K562 (cell line): ENCODE data around the gene CCDC13. TPM values are rescaled to one million over a fixed set of nuclear protein-coding genes. Genes with fewer than 3 reads are reported as not detected.
A peak's percentile ranks its signal among the peaks of the same experiment; 100 is the strongest.

Experiments
- CBFB ChIP-seq: sonication (generic); formaldehyde crosslinking; IDR thresholded peaks from 2 replicates; pipeline ENCODE4 v1.4.0; 2020; ENCODE audit warnings: mild to moderate bottlenecking, missing genetic modification reagents
- DIDO1 ChIP-seq: fragments of 450-650 bp; IDR thresholded peaks from 2 replicates; pipeline ENCODE4 v1.6.1; 2016; ENCODE audit warnings: low read depth, missing biosample characterization, missing genetic modification characterization
- FOXP1 ChIP-seq: sonication (generic); formaldehyde crosslinking; IDR thresholded peaks from 2 replicates; pipeline ENCODE4 v1.8.0; 2022; ENCODE audit warnings: mild to moderate bottlenecking, missing genetic modification reagents
- HEY1 ChIP-seq: fragments of 250-450 bp; sonication (Bioruptor Pico); IDR thresholded peaks from 2 replicates; pipeline ENCODE4 v1.5.0; 2020; ENCODE audit warnings: mild to moderate bottlenecking, moderate library complexity, borderline replicate concordance
- MAFK ChIP-seq: IDR thresholded peaks from 2 replicates; pipeline ENCODE4 v1.6.1; 2011; ENCODE audit warnings: low read length, improper control_type of control experiment
- MCM7 ChIP-seq, 2 experiments: fragments of 450-650 bp; IDR thresholded peaks; 2 replicates each; pipeline ENCODE4 v1.6.1; 2016 to 2018
- NR2F6 ChIP-seq: fragments of 450-650 bp; formaldehyde crosslinking; IDR thresholded peaks from 2 replicates; pipeline ENCODE4 v1.4.0; 2020; ENCODE audit warnings: mild to moderate bottlenecking
- ZNF124 ChIP-seq: sonication (generic); formaldehyde crosslinking; IDR thresholded peaks from 2 replicates; pipeline ENCODE4 v1.8.1; 2022; ENCODE audit warnings: missing genetic modification reagents
- ZNF436 ChIP-seq: fragments of 250-450, 450-650 bp; sonication (Bioruptor Pico); formaldehyde crosslinking; IDR thresholded peaks from 2 replicates; pipeline ENCODE4 v1.7.0; 2020; ENCODE audit warnings: mild to moderate bottlenecking
- polyA plus RNA-seq, 8 experiments: library from polyadenylated mRNA; depleted of rRNA in 4 of 8; stranded (reverse) in 5 of 8; unstranded in 3 of 8; fragments of >200 nt; fragmentation: Nextera tagmentation in 2 of 8; fragmentation: Illumina TruSeq in 1 of 8; extraction: Ambion mirVana in 2 of 8; extraction: Trizol in 1 of 8; gene quantifications; 2 replicates each; pipeline versions ENCODE4 v1.2.1 to v1.2.3, GENCODE V29; 2011 to 2014; ENCODE audit warnings: inconsistent platforms in 1 of 8, missing spikeins in 1 of 8
- total RNA-seq, 7 experiments: library from RNA; depleted of rRNA in 6 of 7; stranded (reverse); fragments of >200 nt in 6 of 7; fragmentation: Illumina TruSeq in 2 of 7; extraction: Trizol in 2 of 7; gene quantifications; 2 replicates each; pipeline versions ENCODE4 v1.2.1 to v1.2.3, GENCODE V29; 2011 to 2021; ENCODE audit warnings: low replicate concordance in 1 of 7
- TF ChIP-seq, protein P1 (sequence below): sonication (generic); formaldehyde crosslinking; IDR thresholded peaks from 2 replicates; pipeline ENCODE4 v1.8.0; 2023; ENCODE audit warnings: mild to moderate bottlenecking, missing genetic modification reagents
- TF ChIP-seq, protein P2 (sequence below): sonication (generic); formaldehyde crosslinking; IDR thresholded peaks from 2 replicates; pipeline ENCODE4 v1.8.0; 2022; ENCODE audit warnings: mild to moderate bottlenecking, missing genetic modification reagents
- TF ChIP-seq, protein P3 (sequence below), 2 experiments: fragments of 450-650 bp; formaldehyde crosslinking in 1 of 2; IDR thresholded peaks; 2 replicates each; pipeline versions ENCODE4 v1.4.0 to v1.6.1; 2014 to 2020; ENCODE audit warnings: mild to moderate bottlenecking in 2 of 2, borderline replicate concordance in 1 of 2, low read depth in 1 of 2

Gene CCDC13
- total and polyA plus RNA-seq, 9 of the 15 experiments (the other 6 are each of a cell fraction or from before 2014, with no cell fraction given): 0.20 to 0.70 (median 0.48) TPM; not detected in 2

DNA sequence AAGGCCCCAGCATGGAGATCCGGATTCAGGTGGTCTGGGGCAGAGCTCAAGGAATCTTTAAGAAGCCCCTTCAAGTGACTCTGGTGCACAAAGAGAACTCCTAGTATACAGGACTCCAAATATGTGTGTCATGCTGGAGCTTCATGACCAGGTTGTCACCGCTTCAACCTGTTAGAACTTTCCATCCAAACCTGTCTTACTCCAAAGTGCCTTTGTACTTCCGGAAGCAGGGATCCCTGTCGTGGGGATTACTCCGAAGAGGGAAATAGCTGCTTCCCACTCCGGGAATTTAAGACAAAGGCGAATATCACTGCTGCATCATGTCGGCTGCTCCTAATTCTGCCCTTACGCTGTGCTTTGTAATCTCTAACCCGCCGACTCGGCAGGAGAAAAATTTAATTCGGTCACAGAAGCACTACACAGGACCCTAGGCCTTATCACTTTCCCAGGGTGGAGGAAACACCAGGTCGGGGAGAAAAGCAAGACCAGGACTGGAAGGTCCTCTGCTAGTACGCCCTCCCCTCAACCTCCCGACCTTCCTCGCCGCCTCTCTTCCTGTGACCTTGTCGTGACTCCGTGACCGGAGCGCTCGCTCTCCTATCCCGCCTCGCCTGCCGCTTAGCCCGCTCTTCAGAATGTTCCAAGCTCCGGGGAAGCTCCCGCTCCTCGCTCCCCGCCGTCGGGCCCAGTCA, 30.5 kb upstream of the CCDC13 start (continued):
- TF ChIP-seq HEY1 (CRISPR knock-in tag) (no peak), CBFB (no peak), MAFK (no peak), DIDO1 (tag) (no peak), MCM7 (IDR thresholded peaks at IDR 0.05) (no peak), ZNF436 (CRISPR knock-in tag) (0 out of 2 replicates have a peak, but pooled peaks have one; percentile 24), NR2F6 (CRISPR knock-in tag) (peak; percentile 75; the same call in 1 of the 2 replicates), ZNF124 (CRISPR knock-in tag) (no peak), FOXP1 (CRISPR knock-in tag) (0 out of 2 replicates have a peak, but pooled peaks have one; percentile 20)
- TF ChIP-seq, protein P1, sequence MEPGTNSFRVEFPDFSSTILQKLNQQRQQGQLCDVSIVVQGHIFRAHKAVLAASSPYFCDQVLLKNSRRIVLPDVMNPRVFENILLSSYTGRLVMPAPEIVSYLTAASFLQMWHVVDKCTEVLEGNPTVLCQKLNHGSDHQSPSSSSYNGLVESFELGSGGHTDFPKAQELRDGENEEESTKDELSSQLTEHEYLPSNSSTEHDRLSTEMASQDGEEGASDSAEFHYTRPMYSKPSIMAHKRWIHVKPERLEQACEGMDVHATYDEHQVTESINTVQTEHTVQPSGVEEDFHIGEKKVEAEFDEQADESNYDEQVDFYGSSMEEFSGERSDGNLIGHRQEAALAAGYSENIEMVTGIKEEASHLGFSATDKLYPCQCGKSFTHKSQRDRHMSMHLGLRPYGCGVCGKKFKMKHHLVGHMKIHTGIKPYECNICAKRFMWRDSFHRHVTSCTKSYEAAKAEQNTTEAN: 0 out of 2 replicates have a peak, but pooled peaks have one; percentile 60
- TF ChIP-seq, protein P2, sequence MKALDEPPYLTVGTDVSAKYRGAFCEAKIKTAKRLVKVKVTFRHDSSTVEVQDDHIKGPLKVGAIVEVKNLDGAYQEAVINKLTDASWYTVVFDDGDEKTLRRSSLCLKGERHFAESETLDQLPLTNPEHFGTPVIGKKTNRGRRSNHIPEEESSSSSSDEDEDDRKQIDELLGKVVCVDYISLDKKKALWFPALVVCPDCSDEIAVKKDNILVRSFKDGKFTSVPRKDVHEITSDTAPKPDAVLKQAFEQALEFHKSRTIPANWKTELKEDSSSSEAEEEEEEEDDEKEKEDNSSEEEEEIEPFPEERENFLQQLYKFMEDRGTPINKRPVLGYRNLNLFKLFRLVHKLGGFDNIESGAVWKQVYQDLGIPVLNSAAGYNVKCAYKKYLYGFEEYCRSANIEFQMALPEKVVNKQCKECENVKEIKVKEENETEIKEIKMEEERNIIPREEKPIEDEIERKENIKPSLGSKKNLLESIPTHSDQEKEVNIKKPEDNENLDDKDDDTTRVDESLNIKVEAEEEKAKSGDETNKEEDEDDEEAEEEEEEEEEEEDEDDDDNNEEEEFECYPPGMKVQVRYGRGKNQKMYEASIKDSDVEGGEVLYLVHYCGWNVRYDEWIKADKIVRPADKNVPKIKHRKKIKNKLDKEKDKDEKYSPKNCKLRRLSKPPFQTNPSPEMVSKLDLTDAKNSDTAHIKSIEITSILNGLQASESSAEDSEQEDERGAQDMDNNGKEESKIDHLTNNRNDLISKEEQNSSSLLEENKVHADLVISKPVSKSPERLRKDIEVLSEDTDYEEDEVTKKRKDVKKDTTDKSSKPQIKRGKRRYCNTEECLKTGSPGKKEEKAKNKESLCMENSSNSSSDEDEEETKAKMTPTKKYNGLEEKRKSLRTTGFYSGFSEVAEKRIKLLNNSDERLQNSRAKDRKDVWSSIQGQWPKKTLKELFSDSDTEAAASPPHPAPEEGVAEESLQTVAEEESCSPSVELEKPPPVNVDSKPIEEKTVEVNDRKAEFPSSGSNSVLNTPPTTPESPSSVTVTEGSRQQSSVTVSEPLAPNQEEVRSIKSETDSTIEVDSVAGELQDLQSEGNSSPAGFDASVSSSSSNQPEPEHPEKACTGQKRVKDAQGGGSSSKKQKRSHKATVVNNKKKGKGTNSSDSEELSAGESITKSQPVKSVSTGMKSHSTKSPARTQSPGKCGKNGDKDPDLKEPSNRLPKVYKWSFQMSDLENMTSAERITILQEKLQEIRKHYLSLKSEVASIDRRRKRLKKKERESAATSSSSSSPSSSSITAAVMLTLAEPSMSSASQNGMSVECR (CRISPR knock-in tag): peak; percentile 66; the same call in 1 of the 2 replicates
- TF ChIP-seq, protein P3, sequence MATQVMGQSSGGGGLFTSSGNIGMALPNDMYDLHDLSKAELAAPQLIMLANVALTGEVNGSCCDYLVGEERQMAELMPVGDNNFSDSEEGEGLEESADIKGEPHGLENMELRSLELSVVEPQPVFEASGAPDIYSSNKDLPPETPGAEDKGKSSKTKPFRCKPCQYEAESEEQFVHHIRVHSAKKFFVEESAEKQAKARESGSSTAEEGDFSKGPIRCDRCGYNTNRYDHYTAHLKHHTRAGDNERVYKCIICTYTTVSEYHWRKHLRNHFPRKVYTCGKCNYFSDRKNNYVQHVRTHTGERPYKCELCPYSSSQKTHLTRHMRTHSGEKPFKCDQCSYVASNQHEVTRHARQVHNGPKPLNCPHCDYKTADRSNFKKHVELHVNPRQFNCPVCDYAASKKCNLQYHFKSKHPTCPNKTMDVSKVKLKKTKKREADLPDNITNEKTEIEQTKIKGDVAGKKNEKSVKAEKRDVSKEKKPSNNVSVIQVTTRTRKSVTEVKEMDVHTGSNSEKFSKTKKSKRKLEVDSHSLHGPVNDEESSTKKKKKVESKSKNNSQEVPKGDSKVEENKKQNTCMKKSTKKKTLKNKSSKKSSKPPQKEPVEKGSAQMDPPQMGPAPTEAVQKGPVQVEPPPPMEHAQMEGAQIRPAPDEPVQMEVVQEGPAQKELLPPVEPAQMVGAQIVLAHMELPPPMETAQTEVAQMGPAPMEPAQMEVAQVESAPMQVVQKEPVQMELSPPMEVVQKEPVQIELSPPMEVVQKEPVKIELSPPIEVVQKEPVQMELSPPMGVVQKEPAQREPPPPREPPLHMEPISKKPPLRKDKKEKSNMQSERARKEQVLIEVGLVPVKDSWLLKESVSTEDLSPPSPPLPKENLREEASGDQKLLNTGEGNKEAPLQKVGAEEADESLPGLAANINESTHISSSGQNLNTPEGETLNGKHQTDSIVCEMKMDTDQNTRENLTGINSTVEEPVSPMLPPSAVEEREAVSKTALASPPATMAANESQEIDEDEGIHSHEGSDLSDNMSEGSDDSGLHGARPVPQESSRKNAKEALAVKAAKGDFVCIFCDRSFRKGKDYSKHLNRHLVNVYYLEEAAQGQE (IDR thresholded peaks at IDR 0.05; ENCODE audit: borderline replicate concordance): peak; percentile 89
- TF ChIP-seq, protein P3 (CRISPR knock-in tag; IDR thresholded peaks at IDR 0.05; ENCODE audit: low read depth): no peak
